Heart left ventricle (tissue), 16 donors: Measurements from ENCODE around the gene TTC39C. TPM values are rescaled to one million over a fixed set of nuclear protein-coding genes. Genes with fewer than 3 reads are reported as not detected.

Experiments used
- ATAC-seq, 4 donors: fragments of 200-7000 bp; cut with Tn5 transposase; one replicate each; pipeline ENCODE4 v1.9.1; 2020 to 2022; ENCODE audit warnings: moderate library complexity in 4 of 4, mild to moderate bottlenecking in 3 of 4, moderate number of reproducible peaks in 1 of 4
- DNase-seq, 5 donors: peaks; one replicate each; pipeline ENCODE4 v3.0.0-alpha.2; 2020
- H3K27ac ChIP-seq, 12 donors: fragments of 200-600 bp; sonication (generic) in 4 of 12; one replicate each; pipeline versions ENCODE4 v1.5.0 to v1.8.0; 2016 to 2022; ENCODE audit warnings: mild to moderate bottlenecking in 2 of 12
- H3K27me3 ChIP-seq, 9 donors: fragments of 200-600 bp; sonication (generic) in 2 of 9; one replicate each; pipeline versions ENCODE4 v1.5.1 to v1.8.0; 2016 to 2022; ENCODE audit warnings: mild to moderate bottlenecking in 3 of 9
- H3K36me3 ChIP-seq, 9 donors: fragments of 200-600 bp; sonication (generic) in 2 of 9; one replicate each; pipeline versions ENCODE4 v1.5.0 to v1.8.0; 2018 to 2022; ENCODE audit warnings: mild to moderate bottlenecking in 2 of 9
- H3K4me1 ChIP-seq, 12 donors: fragments of 200-600 bp; sonication (generic) in 4 of 12; one replicate each; pipeline versions ENCODE4 v1.5.0 to v1.8.0; 2016 to 2022; ENCODE audit warnings: mild to moderate bottlenecking in 3 of 12
- H3K4me3 ChIP-seq, 12 donors: fragments of 200-600 bp; sonication (generic) in 4 of 12; one replicate each; pipeline versions ENCODE4 v1.5.0 to v1.8.0; 2017 to 2022; ENCODE audit warnings: mild to moderate bottlenecking in 9 of 12, moderate library complexity in 4 of 12
- H3K9me3 ChIP-seq, 12 donors: fragments of 200-600 bp; sonication (generic) in 4 of 12; one replicate each; pipeline versions ENCODE4 v1.5.0 to v1.8.0; 2016 to 2022; ENCODE audit warnings: mild to moderate bottlenecking in 1 of 12
- CTCF ChIP-seq, 12 donors: fragments of 200-600 bp; sonication (generic) in 4 of 12; IDR thresholded peaks; one replicate each; pipeline versions ENCODE4 v1.5.0 to v1.8.0; 2018 to 2022; ENCODE audit warnings: antibody characterized with exemption in 12 of 12, mild to moderate bottlenecking in 5 of 12
- POLR2A ChIP-seq, 2 donors: fragments of 450-650 bp; IDR thresholded peaks; one replicate each; pipeline ENCODE4 v1.6.1; 2017; ENCODE audit warnings: antibody characterized with exemption in 2 of 2, mild to moderate bottlenecking in 2 of 2, moderate library complexity in 2 of 2
- WGBS, 4 donors: extraction: QIAGEN DNeasy Blood & Tissue Kit in 2 of 4; methylation state at CpG; one replicate each; pipeline versions ENCODE4 v1.1.5 to v1.1.7; 2013 to 2018; 5-methylcytosine and 5-hydroxymethylcytosine counted together
- intact Hi-C, 10 donors: fragments of 100-400 bp; cut with DNase I; formaldehyde crosslinking; loops; one replicate each; pipeline versions ENCODE4 v1.11.1 to v1.14.2; 2022
- polyA plus RNA-seq, 2 donors: library from polyadenylated mRNA; stranded (reverse); fragments of 200-250 nt; gene quantifications; one replicate each; pipeline ENCODE4 v1.2.3, GENCODE V29; 2013
- total RNA-seq, 9 donors: library from RNA; depleted of rRNA in 2 of 9; stranded (reverse); fragments of >200 nt in 2 of 9; fragmentation: NEBNext Ultra II Directional in 3 of 9; extraction: Animal tissue kit (Norgen Biotek cat#: 25700) in 3 of 9; gene quantifications; one replicate each; pipeline versions ENCODE4 v1.1.0 to v1.2.4, GENCODE V29; 2016 to 2023
- donor health status: ischemic (EF 13 %, LVEDD 7.1; RV severe dilation, severe dysfunction).
- donor health status: healthy with polysubstance abuse.
- donor health status: DM: no; HTN: yes; CAD: no.
- donor health status: DM: no; HTN: no; CAD: no.
- donor health status: ischemic (EF 25% LVEDD 6.9; RV normal size, moderate dysfunction).
- donor health status: ischemic (EF 25% LVEDD 5.7; RV mildly dilated, moderate dysfunction).
- donor health status: healthy.
- donor health status: DM: yes; HTN: yes; CAD: no.
- donor health status: ischemic (EF 35%, LVEDD 5.7; RV mildly dilated, moderate dysfunction).
- donor health status: nonischemic (EF 11% LVEDD 7.7; RV severe dilation, severe dysfunction).
- donor health status: DM: yes; HTN: yes; CAD: no.
- donor health status: PGD.
- donor health status: ischemic (EF 29% LVEDD 5.4; RV normal size, mild dysfunction).
- donor health status: nonischemic (EF 23%, LVEDD 6.1; RV moderate dilation, normal function).

The TTC39C gene
- total and polyA plus RNA-seq, 11 donors: 2.3 to 12.8 (median 4.7) TPM

DNA sequence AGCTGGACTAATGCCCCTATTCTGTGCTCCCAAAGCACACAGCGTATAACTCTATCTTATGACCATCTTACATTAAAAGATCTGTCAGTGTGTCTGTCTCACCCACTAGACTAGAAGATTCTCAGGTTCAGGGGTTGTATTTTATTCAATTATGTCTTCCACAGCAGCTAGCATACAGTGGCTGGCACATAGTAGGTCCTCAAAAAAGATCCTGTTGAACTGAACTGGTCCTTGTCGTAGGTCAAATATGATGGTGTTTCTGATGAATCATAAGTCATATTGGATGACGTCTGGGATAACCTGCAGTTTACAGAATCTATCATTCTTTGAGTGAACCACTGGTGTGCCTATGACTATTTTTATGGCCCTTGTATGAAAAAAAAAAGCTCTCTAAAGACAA, 11.3 kb upstream of the TTC39C start:
- TF ChIP-seq POLR2A (IDR thresholded peaks at IDR 0.05) (no peak), CTCF (IDR thresholded peaks at IDR 0.05) (no peak)
- no peak overlapping the region for H3K27ac ChIP-seq
- WGBS, 4 donors: 84 to 91% (median 86%) methylated on average over 3 of the region's 3 CpGs
- no peaks in the 10 kb centered on the region for H3K9me3 ChIP-seq
- ATAC-seq (no peak), DNase-seq (no peak)
- no peak overlapping the region for H3K4me3 ChIP-seq
- peaks cover 0 to 16% (median 0%) of the 10 kb centered on the region in 12 donors for H3K4me1 ChIP-seq
- no peaks in the 10 kb centered on the region for H3K36me3 ChIP-seq
- H3K27me3 ChIP-seq: no peaks in the 10 kb centered on the region
- intact Hi-C loops: no loop called here

- ATAC-seq (no peak), DNase-seq (no peak)
- H3K4me3 ChIP-seq: no peak overlapping the region
- H3K36me3 ChIP-seq: no peaks in the 10 kb centered on the region
- H3K4me1 ChIP-seq: peaks cover 0 to 16% (median 0%) of the 10 kb centered on the region in 12 donors
- WGBS, 4 donors: 88 to 92% (median 89%) methylated on average over 2 of the region's 2 CpGs
- H3K27me3 ChIP-seq: no peaks in the 10 kb centered on the region
- TF ChIP-seq CTCF (IDR thresholded peaks at IDR 0.05) (no peak), POLR2A (IDR thresholded peaks at IDR 0.05) (no peak)
- intact Hi-C loops: no loop called here
- H3K9me3 ChIP-seq: no peaks in the 10 kb centered on the region
- H3K27ac ChIP-seq: peak overlapping the region in 1 of 12 donors; percentile 13
Observed at GRCh38 chr18:24003903-24004640, 10.5 kb upstream of the TTC39C start.

DNA sequence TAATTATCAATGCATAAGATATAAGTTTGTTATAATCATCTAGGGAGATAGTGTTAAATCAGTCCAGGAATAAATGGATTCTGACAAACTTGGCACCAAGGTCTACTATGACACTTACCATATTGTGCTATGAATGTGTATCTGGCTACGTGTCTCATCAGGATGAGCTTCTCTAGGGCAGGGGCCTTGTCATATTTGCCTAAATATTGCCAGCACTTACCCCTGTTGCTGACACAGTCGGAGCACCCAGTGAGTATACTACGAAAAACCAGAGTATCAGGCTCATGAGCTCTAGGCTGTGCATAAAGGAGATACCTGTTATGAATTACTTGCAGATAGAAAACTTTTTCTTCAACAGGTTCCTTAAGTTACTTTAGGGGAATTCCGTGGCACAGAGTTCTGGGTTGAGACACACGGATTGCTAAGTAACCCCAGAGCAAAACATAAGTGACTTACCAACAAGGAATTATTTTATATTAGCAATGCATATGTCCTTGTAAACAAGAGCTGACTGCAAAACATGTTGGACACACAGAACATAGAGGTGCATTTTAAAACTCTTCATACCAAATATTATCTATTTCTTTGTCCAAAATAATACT, 7.7 kb upstream of the TTC39C start:
- no peaks in the 10 kb centered on the region for H3K27me3 ChIP-seq
- intact Hi-C loops: no loop called here
- no peaks in the 10 kb centered on the region for H3K36me3 ChIP-seq
- H3K4me1 ChIP-seq: peaks cover 0 to 37% (median 0%) of the 10 kb centered on the region in 12 donors
- ATAC-seq (no peak), DNase-seq (no peak)
- H3K27ac ChIP-seq: no peak overlapping the region
- 88 to 94% (median 89%) methylated on average over 5 of the region's 5 CpGs for WGBS, 4 donors
- H3K4me3 ChIP-seq: no peak overlapping the region
- H3K9me3 ChIP-seq: no peaks in the 10 kb centered on the region
- TF ChIP-seq POLR2A (IDR thresholded peaks at IDR 0.05) (no peak), CTCF (IDR thresholded peaks at IDR 0.05) (no peak)

DNA sequence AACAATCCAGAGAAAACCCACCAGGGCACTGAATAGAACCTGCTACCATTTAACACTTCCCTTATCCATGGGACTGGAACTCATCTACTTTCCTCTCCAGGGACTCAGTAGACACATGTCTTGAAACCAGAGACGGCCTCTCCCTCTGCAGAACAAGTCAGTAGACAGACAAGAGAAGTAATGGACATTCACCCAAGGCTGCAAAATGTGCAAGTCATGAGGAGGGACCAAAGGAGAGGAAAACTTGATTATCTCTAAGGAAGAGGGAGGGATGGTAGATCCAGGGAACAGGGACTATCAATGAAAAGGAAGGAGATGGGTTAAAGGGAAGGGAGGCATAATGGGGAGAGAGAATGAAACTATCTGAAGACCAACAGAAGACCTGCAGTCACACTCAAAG, 5.3 kb upstream of the TTC39C start:
- Histone ChIP-seq H3K4me1 (peaks cover 0 to 41% (median 2%) of the 10 kb centered on the region in 12 donors), H3K27ac (peak overlapping the region in 1 of 12 donors; percentile 90), H3K4me3 (no peak overlapping the region), H3K36me3 (no peaks in the 10 kb centered on the region), H3K27me3 (no peaks in the 10 kb centered on the region), H3K9me3 (no peaks in the 10 kb centered on the region)
- DNase-seq: no peak
- TF ChIP-seq POLR2A (IDR thresholded peaks at IDR 0.05) (no peak), CTCF (IDR thresholded peaks at IDR 0.05) (no peak)
- WGBS, 4 donors: 22 to 64% (median 49%) methylated on average over 1 of the region's 1 CpG
- intact Hi-C loops: no loop called here
- no peak for ATAC-seq
